Measurements from ENCODE around the gene CTXN1. TPM values are rescaled to one million over a fixed set of nuclear protein-coding genes. Genes with fewer than 3 reads are reported as not detected.
A peak's percentile ranks its signal among the peaks of the same experiment; 100 is the strongest.
"Not testable (repeated sequence)": the region's sequence is repeated elsewhere in the genome, so short reads cannot be mapped to it uniquely, and the experiment has no call there.

Gene CTXN1
- total RNA-seq, 3 donors from 2014 or later (not counting 1 experiment from before 2014, with no cell fraction given) = 0.39 TPM; not detected in 2

GRCh38 chr19:7961920-7962626, 36.1 kb upstream of the CTXN1 start:
- no peak for ATAC-seq
- no peaks in the 10 kb centered on the region for H3K9me3 ChIP-seq (ENCODE audit: control insufficient read depth, insufficient read depth, low read length)
- no peaks in the 10 kb centered on the region for H3K4me1 ChIP-seq (ENCODE audit: control insufficient read depth, insufficient read depth, low read length)
- no peak overlapping the region for H3K4me3 Mint-ChIP-seq
- DNase-seq = no peak
- WGBS (ENCODE audit: insufficient coverage) = 96% methylated on average over 12 of the region's 13 CpGs
- peak overlapping the region in 1 of 2 donors; percentile 38 for H3K27ac Mint-ChIP-seq
- H3K36me3 ChIP-seq (ENCODE audit: control insufficient read depth, insufficient read depth, low read length) = peaks cover 34% of the 10 kb centered on the region
- H3K27me3 Mint-ChIP-seq (ENCODE audit: low read depth in 2 of 2) = no peaks in the 10 kb centered on the region
- TF ChIP-seq, protein P1, sequence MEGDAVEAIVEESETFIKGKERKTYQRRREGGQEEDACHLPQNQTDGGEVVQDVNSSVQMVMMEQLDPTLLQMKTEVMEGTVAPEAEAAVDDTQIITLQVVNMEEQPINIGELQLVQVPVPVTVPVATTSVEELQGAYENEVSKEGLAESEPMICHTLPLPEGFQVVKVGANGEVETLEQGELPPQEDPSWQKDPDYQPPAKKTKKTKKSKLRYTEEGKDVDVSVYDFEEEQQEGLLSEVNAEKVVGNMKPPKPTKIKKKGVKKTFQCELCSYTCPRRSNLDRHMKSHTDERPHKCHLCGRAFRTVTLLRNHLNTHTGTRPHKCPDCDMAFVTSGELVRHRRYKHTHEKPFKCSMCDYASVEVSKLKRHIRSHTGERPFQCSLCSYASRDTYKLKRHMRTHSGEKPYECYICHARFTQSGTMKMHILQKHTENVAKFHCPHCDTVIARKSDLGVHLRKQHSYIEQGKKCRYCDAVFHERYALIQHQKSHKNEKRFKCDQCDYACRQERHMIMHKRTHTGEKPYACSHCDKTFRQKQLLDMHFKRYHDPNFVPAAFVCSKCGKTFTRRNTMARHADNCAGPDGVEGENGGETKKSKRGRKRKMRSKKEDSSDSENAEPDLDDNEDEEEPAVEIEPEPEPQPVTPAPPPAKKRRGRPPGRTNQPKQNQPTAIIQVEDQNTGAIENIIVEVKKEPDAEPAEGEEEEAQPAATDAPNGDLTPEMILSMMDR (IDR thresholded peaks at IDR 0.05) = no peak
- intact Hi-C loops (cut with micrococcal nuclease) = no loop called here
- no peak overlapping the region for H3K4me3 ChIP-seq (ENCODE audit: low read length)
- no peak overlapping the region for H3K27ac ChIP-seq (ENCODE audit: low read length)
- H3K4me1 Mint-ChIP-seq = no peaks in the 10 kb centered on the region
- H3K27me3 ChIP-seq (ENCODE audit: control insufficient read depth, insufficient read depth, low read length) = no peaks in the 10 kb centered on the region
- peaks cover 8% of the 10 kb centered on the region for H3K36me3 Mint-ChIP-seq
- H3K9me3 Mint-ChIP-seq = no peaks in the 10 kb centered on the region

DNA sequence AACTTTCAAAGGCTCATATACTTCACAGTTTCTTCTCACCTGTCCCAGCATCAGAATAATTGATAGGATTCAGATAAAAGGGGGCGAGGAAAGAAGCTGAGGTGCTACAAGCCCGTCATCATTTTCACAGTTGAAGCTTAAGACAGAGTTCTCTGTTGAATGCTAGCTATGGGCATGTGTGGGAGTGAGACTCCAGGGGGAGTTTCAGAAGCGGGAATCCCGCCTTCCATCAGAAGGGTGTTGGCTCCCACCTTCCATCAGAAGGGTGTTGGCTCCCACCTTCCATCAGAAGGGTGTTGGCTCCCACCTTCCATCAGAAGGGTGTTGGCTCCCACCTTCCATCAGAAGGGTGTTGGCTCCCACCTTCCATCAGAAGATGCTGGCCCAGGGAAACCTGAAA, 35.1 kb upstream of the CTXN1 start:
- H3K4me3 Mint-ChIP-seq; H3K9me3 Mint-ChIP-seq; ATAC-seq; intact Hi-C loops (cut with micrococcal nuclease); H3K4me3 ChIP-seq (ENCODE audit: low read length); H3K27ac Mint-ChIP-seq; H3K4me1 Mint-ChIP-seq; H3K4me1 ChIP-seq (ENCODE audit: control insufficient read depth, insufficient read depth, low read length); H3K9me3 ChIP-seq (ENCODE audit: control insufficient read depth, insufficient read depth, low read length); H3K36me3 Mint-ChIP-seq; H3K27me3 ChIP-seq (ENCODE audit: control insufficient read depth, insufficient read depth, low read length); H3K27me3 Mint-ChIP-seq (ENCODE audit: low read depth in 2 of 2); DNase-seq; H3K27ac ChIP-seq (ENCODE audit: low read length): not testable (repeated sequence)
- H3K36me3 ChIP-seq (ENCODE audit: control insufficient read depth, insufficient read depth, low read length) = peaks cover 26% of the 10 kb centered on the region
- WGBS (ENCODE audit: insufficient coverage) = 94% methylated on average over 4 of the region's 4 CpGs

DNA sequence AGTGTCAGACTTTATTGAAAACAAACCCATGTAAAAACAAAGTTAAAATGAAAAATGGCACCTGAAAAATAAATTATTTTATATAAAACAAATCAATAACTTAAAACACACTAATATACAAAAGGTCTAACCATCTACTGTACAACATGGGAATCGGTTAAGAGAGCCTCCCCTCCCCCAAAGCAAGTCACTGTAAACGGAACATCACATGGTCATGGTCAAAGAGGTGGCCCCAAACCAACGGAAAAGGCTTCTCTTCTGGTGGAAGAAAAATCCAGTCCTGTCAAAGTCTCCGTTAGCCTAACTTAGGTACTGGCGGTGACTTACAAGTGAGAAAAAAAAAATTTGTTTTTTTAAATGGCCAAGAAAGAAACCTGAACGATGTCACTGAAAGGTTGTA, 33.3 kb upstream of the CTXN1 start:
- H3K27ac ChIP-seq (ENCODE audit: low read length) = no peak overlapping the region
- no peaks in the 10 kb centered on the region for H3K9me3 ChIP-seq (ENCODE audit: control insufficient read depth, insufficient read depth, low read length)
- no peak overlapping the region for H3K4me3 ChIP-seq (ENCODE audit: low read length)
- H3K9me3 Mint-ChIP-seq = no peaks in the 10 kb centered on the region
- TF ChIP-seq, protein P1 (IDR thresholded peaks at IDR 0.05) = no peak
- H3K36me3 ChIP-seq (ENCODE audit: control insufficient read depth, insufficient read depth, low read length) = peaks cover 15% of the 10 kb centered on the region
- peaks cover 8% of the 10 kb centered on the region for H3K36me3 Mint-ChIP-seq
- H3K4me1 Mint-ChIP-seq = no peaks in the 10 kb centered on the region
- H3K27me3 Mint-ChIP-seq (ENCODE audit: low read depth in 2 of 2) = no peaks in the 10 kb centered on the region
- H3K4me1 ChIP-seq (ENCODE audit: control insufficient read depth, insufficient read depth, low read length) = no peaks in the 10 kb centered on the region
- no peak overlapping the region for H3K4me3 Mint-ChIP-seq
- H3K27me3 ChIP-seq (ENCODE audit: control insufficient read depth, insufficient read depth, low read length) = no peaks in the 10 kb centered on the region
- 26% methylated on average over 6 of the region's 6 CpGs for WGBS (ENCODE audit: insufficient coverage)
- ATAC-seq (no peak), DNase-seq (no peak)
- no peak overlapping the region for H3K27ac Mint-ChIP-seq
- intact Hi-C loops (cut with micrococcal nuclease) = no loop called here

GRCh38 chr19:7955696-7956095, 29.8 kb upstream of the CTXN1 start:
- DNase-seq = no peak
- no peak overlapping the region for H3K4me3 ChIP-seq (ENCODE audit: low read length)
- ATAC-seq = no peak
- Mint-ChIP-seq H3K4me3 (no peak overlapping the region), H3K9me3 (no peaks in the 10 kb centered on the region), H3K4me1 (no peaks in the 10 kb centered on the region), H3K27me3 (ENCODE audit: low read depth in 2 of 2) (no peaks in the 10 kb centered on the region), H3K36me3 (no peaks in the 10 kb centered on the region), H3K27ac (no peak overlapping the region)
- 78% methylated on average over 11 of the region's 11 CpGs for WGBS (ENCODE audit: insufficient coverage)
- intact Hi-C loops (cut with micrococcal nuclease) = no loop called here
- H3K27me3 ChIP-seq (ENCODE audit: control insufficient read depth, insufficient read depth, low read length) = no peaks in the 10 kb centered on the region
- no peaks in the 10 kb centered on the region for H3K9me3 ChIP-seq (ENCODE audit: control insufficient read depth, insufficient read depth, low read length)
- no peaks in the 10 kb centered on the region for H3K36me3 ChIP-seq (ENCODE audit: control insufficient read depth, insufficient read depth, low read length)
- TF ChIP-seq, protein P1 (IDR thresholded peaks at IDR 0.05) = no peak
- no peaks in the 10 kb centered on the region for H3K4me1 ChIP-seq (ENCODE audit: control insufficient read depth, insufficient read depth, low read length)
- H3K27ac ChIP-seq (ENCODE audit: low read length) = no peak overlapping the region

All from natural killer cell (primary cell).